Fibroblast of lung (primary cell): Measurements from ENCODE around the gene CTNND2. TPM values are rescaled to one million over a fixed set of nuclear protein-coding genes. Genes with fewer than 3 reads are reported as not detected.
A peak's percentile ranks its signal among the peaks of the same experiment; 100 is the strongest.

Experiments used
- DNase-seq, 2 donors: peaks; one replicate each; pipeline versions ENCODE4 v3.0.0 to v3.0.0-alpha.2; 2010; ENCODE audit warnings: low read depth in 2 of 2
- H2AFZ ChIP-seq: 2 replicates; pipeline ENCODE4 v1.5.1; 2012; ENCODE audit warnings: low read length, control low read depth, inconsistent platforms
- H3K27ac ChIP-seq: 2 replicates; pipeline ENCODE4 v1.5.1; 2011; ENCODE audit warnings: low read length, control low read depth; ENCODE audit not compliant: insufficient read depth
- H3K27me3 ChIP-seq: 2 replicates; pipeline ENCODE4 v1.5.1; 2011; ENCODE audit warnings: mild to moderate bottlenecking, low read length; ENCODE audit not compliant: control insufficient read depth, insufficient read depth
- H3K36me3 ChIP-seq: 2 replicates; pipeline ENCODE4 v1.5.1; 2011; ENCODE audit warnings: low read length; ENCODE audit not compliant: control insufficient read depth, insufficient read depth
- H3K4me1 ChIP-seq: 2 replicates; pipeline ENCODE4 v1.5.1; 2011; ENCODE audit warnings: low read length; ENCODE audit not compliant: control insufficient read depth, insufficient read depth; ENCODE audit errors: extremely low read depth
- H3K4me2 ChIP-seq: 2 replicates; pipeline ENCODE4 v1.5.1; 2011; ENCODE audit warnings: low read length, control low read depth; ENCODE audit not compliant: insufficient read depth; ENCODE audit errors: extremely low read depth
- H3K4me3 ChIP-seq, 4 experiments: fragments of 200-600 bp in 1 of 4; sonication (generic) in 1 of 4; replicated peaks in 1 of 4; 2 replicates each; pipeline ENCODE4 v1.5.1; 2011 to 2016; ENCODE audit warnings: low read length in 4 of 4, low read depth in 3 of 4, mild to moderate bottlenecking in 3 of 4, control low read depth in 2 of 4, inconsistent platforms in 1 of 4, mixed read lengths in 1 of 4; ENCODE audit not compliant: insufficient read depth in 1 of 4; ENCODE audit errors: control extremely low read depth in 1 of 4
- H3K79me2 ChIP-seq: 2 replicates; pipeline ENCODE4 v1.5.1; 2012; ENCODE audit warnings: mild to moderate bottlenecking, low read length, inconsistent platforms; ENCODE audit not compliant: control insufficient read depth, insufficient read depth
- H3K9ac ChIP-seq: 2 replicates; pipeline ENCODE4 v1.5.1; 2011; ENCODE audit warnings: mild to moderate bottlenecking, low read length, control low read depth; ENCODE audit not compliant: insufficient read depth
- H3K9me3 ChIP-seq: 2 replicates; pipeline ENCODE4 v1.5.1; 2012; ENCODE audit warnings: low read depth, low read length; ENCODE audit not compliant: control insufficient read depth, insufficient read depth
- H4K20me1 ChIP-seq: 2 replicates; pipeline ENCODE4 v1.5.1; 2011; ENCODE audit warnings: low read length; ENCODE audit not compliant: control insufficient read depth, insufficient read depth; ENCODE audit errors: extremely low read depth
- CTCF ChIP-seq, 2 donors: IDR thresholded peaks in 1 of 2; conservative IDR thresholded peaks in 1 of 2; 1 replicate in 1 of 2; 2 replicates in 1 of 2; pipeline ENCODE4 v1.5.1; 2011 to 2012; ENCODE audit warnings: low read length in 2 of 2, control low read depth in 1 of 2, inconsistent platforms in 1 of 2, low read depth in 1 of 2, mild to moderate bottlenecking in 1 of 2
- EZH2 ChIP-seq: IDR thresholded peaks from 2 replicates; pipeline ENCODE4 v1.5.1; 2012; ENCODE audit warnings: low read length, control low read depth, mild to moderate bottlenecking; ENCODE audit errors: missing control alignments
- polyA plus RNA-seq, 2 donors: library from polyadenylated mRNA; depleted of rRNA in 1 of 2; stranded (reverse) in 1 of 2; unstranded in 1 of 2; fragments of >200 nt; gene quantifications; 2 replicates each; pipeline ENCODE4 v1.2.1, GENCODE V29; 2011 to 2012; ENCODE audit warnings: missing spikeins in 1 of 2
- total RNA-seq: library from RNA; depleted of rRNA; stranded (reverse); fragments of >200 nt; gene quantifications from 2 replicates; pipeline ENCODE4 v1.2.1, GENCODE V29; 2014

The CTNND2 gene
- total and polyA plus RNA-seq, 2 donors (not counting 1 experiment from before 2014, with no cell fraction given): not detected

- Histone ChIP-seq H2AFZ (no peak overlapping the region), H3K4me2 (no peak overlapping the region), H3K9ac (no peak overlapping the region), H4K20me1 (no peaks in the 10 kb centered on the region), H3K36me3 (no peaks in the 10 kb centered on the region), H3K79me2 (no peaks in the 10 kb centered on the region), H3K4me1 (no peaks in the 10 kb centered on the region), H3K9me3 (no peaks in the 10 kb centered on the region), H3K27me3 (no peaks in the 10 kb centered on the region), H3K27ac (no peak overlapping the region), H3K4me3 (no peak overlapping the region)
- TF ChIP-seq EZH2 (no peak), CTCF (conservative IDR thresholded peaks at IDR 0.05 in 1 of 2, IDR thresholded peaks at IDR 0.05 in 1 of 2; ENCODE audit: low read depth in 1 of 2, low read length in 2 of 2) (no peak)
- no peak for DNase-seq
These were observed 706.5 kb downstream of the CTNND2 start for GRCh38 chr5:11197726-11198125.

GRCh38 chr5:11191673-11192072, 712.6 kb downstream of the CTNND2 start:
- no peaks in the 10 kb centered on the region for H3K36me3 ChIP-seq
- no peak for DNase-seq
- H3K27me3 ChIP-seq: no peaks in the 10 kb centered on the region
- H3K79me2 ChIP-seq: no peaks in the 10 kb centered on the region
- H3K27ac ChIP-seq: no peak overlapping the region
- TF ChIP-seq EZH2 (no peak), CTCF (conservative IDR thresholded peaks at IDR 0.05 in 1 of 2, IDR thresholded peaks at IDR 0.05 in 1 of 2; ENCODE audit: low read depth in 1 of 2, low read length in 2 of 2) (no peak)
- no peak overlapping the region for H3K9ac ChIP-seq
- H3K9me3 ChIP-seq: no peaks in the 10 kb centered on the region
- no peak overlapping the region for H3K4me3 ChIP-seq
- H3K4me1 ChIP-seq: no peaks in the 10 kb centered on the region
- H4K20me1 ChIP-seq: no peaks in the 10 kb centered on the region
- H2AFZ ChIP-seq: no peak overlapping the region
- H3K4me2 ChIP-seq: no peak overlapping the region

GRCh38 chr5:11182441-11183080, 721.7 kb downstream of the CTNND2 start:
- no peaks in the 10 kb centered on the region for H3K9me3 ChIP-seq
- peak; percentile 57 to 61 for DNase-seq
- no peak overlapping the region for H2AFZ ChIP-seq
- H3K36me3 ChIP-seq: no peaks in the 10 kb centered on the region
- no peaks in the 10 kb centered on the region for H4K20me1 ChIP-seq
- H3K4me2 ChIP-seq: no peak overlapping the region
- H3K79me2 ChIP-seq: no peaks in the 10 kb centered on the region
- H3K9ac ChIP-seq: no peak overlapping the region
- no peaks in the 10 kb centered on the region for H3K27me3 ChIP-seq
- no peak overlapping the region for H3K27ac ChIP-seq
- TF ChIP-seq EZH2: no peak
- TF ChIP-seq CTCF (conservative IDR thresholded peaks at IDR 0.05 in 1 of 2, IDR thresholded peaks at IDR 0.05 in 1 of 2; ENCODE audit: low read depth in 1 of 2, low read length in 2 of 2): peak; percentile 58 to 62
- H3K4me3 ChIP-seq: no peak overlapping the region
- H3K4me1 ChIP-seq: no peaks in the 10 kb centered on the region
